DOHH2 (cell line): ENCODE data around the gene UROD.

Experiments used
- H3F3A ChIP-seq: fragments of 200-600 bp; sonication (generic), shearing (Covaris generic); 2 replicates; pipeline ENCODE4 v1.6.0; 2016; ENCODE audit warnings: antibody characterized with exemption, mild to moderate bottlenecking; ENCODE audit not compliant: control insufficient read depth, insufficient read depth
- H3K27ac ChIP-seq: fragments of 200-600 bp; sonication (generic); 2 replicates; pipeline ENCODE4 v1.5.1; 2014; ENCODE audit warnings: low read depth, mild to moderate bottlenecking, low read length, moderate library complexity
- H3K27me3 ChIP-seq: fragments of 200-600 bp; sonication (generic); 2 replicates; pipeline ENCODE4 v1.6.1; 2014; ENCODE audit warnings: mild to moderate bottlenecking, low read length, mixed read lengths; ENCODE audit not compliant: control insufficient read depth
- H3K36me3 ChIP-seq: fragments of 200-600 bp; sonication (generic); 2 replicates; pipeline ENCODE4 v1.6.1; 2014; ENCODE audit warnings: mild to moderate bottlenecking, low read length, moderate library complexity, mixed read lengths; ENCODE audit not compliant: control insufficient read depth
- H3K4me1 ChIP-seq: fragments of 200-600 bp; sonication (generic); 2 replicates; pipeline ENCODE4 v1.6.1; 2014; ENCODE audit warnings: mild to moderate bottlenecking, low read length, mixed read lengths; ENCODE audit not compliant: control insufficient read depth
- H3K4me2 ChIP-seq: fragments of 200-600 bp; sonication (generic); 2 replicates; pipeline ENCODE4 v1.6.0; 2014; ENCODE audit warnings: mild to moderate bottlenecking, low read length, moderate library complexity
- H3K4me3 ChIP-seq: fragments of 200-600 bp; sonication (generic); 2 replicates; pipeline ENCODE4 v1.5.1; 2014; ENCODE audit warnings: mild to moderate bottlenecking, low read length, mixed read lengths
- H3K79me2 ChIP-seq: fragments of 200-600 bp; sonication (generic); 2 replicates; pipeline ENCODE4 v1.6.1; 2014; ENCODE audit warnings: mild to moderate bottlenecking, low read length, mixed read lengths; ENCODE audit not compliant: control insufficient read depth
- H3K9me2 ChIP-seq: fragments of 200-600 bp; sonication (generic); replicated peaks from 2 replicates; pipeline ENCODE4 v1.6.1; 2014; ENCODE audit warnings: mild to moderate bottlenecking, low read length, mixed read lengths; ENCODE audit not compliant: control insufficient read depth
- H3K9me3 ChIP-seq: fragments of 200-600 bp; sonication (generic); 2 replicates; pipeline ENCODE4 v1.6.1; 2014; ENCODE audit warnings: antibody characterized with exemption, low read length, mixed read lengths; ENCODE audit not compliant: control insufficient read depth, insufficient read depth
- H4K20me1 ChIP-seq: fragments of 200-600 bp; sonication (generic); 2 replicates; pipeline ENCODE4 v1.6.0; 2014; ENCODE audit warnings: low read depth, mild to moderate bottlenecking, antibody characterized with exemption, low read length, moderate library complexity; ENCODE audit not compliant: control insufficient read depth, insufficient read depth
- CTCF ChIP-seq: fragments of 200-600 bp; sonication (generic); IDR thresholded peaks from one replicate; pipeline ENCODE4 v1.5.1; 2014; ENCODE audit warnings: antibody characterized with exemption, mild to moderate bottlenecking, low read depth, low read length; ENCODE audit not compliant: poor library complexity, severe bottlenecking
- EZH2phosphoT487 ChIP-seq: fragments of 200-600 bp; sonication (generic); IDR thresholded peaks from 2 replicates; pipeline ENCODE4 v1.6.1; 2017; ENCODE audit warnings: borderline replicate concordance, mild to moderate bottlenecking, antibody characterized with exemption, low read length, moderate library complexity, mixed read lengths

Gene UROD

GRCh38 chr1:45037456-45037855 lies 25.4 kb downstream of the UROD start:
- H3F3A ChIP-seq: no peaks in the 10 kb centered on the region; the same call in 1 of the 2 replicates
- H3K4me1 ChIP-seq: peaks cover 11% of the 10 kb centered on the region
- no peaks in the 10 kb centered on the region for H3K79me2 ChIP-seq
- no peaks in the 10 kb centered on the region for H3K9me3 ChIP-seq
- H3K9me2 ChIP-seq: no peaks in the 10 kb centered on the region
- H3K27me3 ChIP-seq: no peaks in the 10 kb centered on the region
- no peak for TF ChIP-seq CTCF
- TF ChIP-seq EZH2phosphoT487: no peak
- no peaks in the 10 kb centered on the region for H4K20me1 ChIP-seq
- no peak overlapping the region for H3K27ac ChIP-seq
- no peaks in the 10 kb centered on the region for H3K36me3 ChIP-seq
- H3K4me3 ChIP-seq: no peak overlapping the region
- no peak overlapping the region for H3K4me2 ChIP-seq

DNA sequence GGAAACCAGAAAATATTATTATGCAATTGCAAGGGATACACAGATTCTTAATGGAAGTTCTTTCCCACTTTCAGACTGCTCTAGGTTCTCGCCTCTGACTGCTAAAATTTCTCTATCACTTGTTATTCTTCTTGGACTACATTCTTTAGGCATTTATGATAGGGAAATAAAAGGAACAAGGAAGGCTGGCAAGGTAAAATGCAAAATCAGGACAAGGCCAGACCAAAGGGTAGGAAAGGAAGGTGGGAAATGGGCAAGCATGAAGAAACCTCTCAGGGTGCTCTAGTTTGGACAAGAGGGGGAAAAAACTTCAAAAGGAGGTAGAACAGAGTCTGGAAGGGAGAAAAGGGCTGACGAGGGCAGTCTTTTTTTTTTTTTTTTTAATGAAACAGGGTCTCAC lies 26.2 kb downstream of the UROD start:
- Histone ChIP-seq H3K79me2 (no peaks in the 10 kb centered on the region), H3K36me3 (no peaks in the 10 kb centered on the region), H4K20me1 (no peaks in the 10 kb centered on the region), H3K4me1 (peaks cover 5% of the 10 kb centered on the region), H3F3A (no peaks in the 10 kb centered on the region), H3K9me2 (no peaks in the 10 kb centered on the region), H3K9me3 (no peaks in the 10 kb centered on the region), H3K4me2 (no peak overlapping the region), H3K4me3 (no peak overlapping the region), H3K27ac (no peak overlapping the region), H3K27me3 (no peaks in the 10 kb centered on the region)
- TF ChIP-seq EZH2phosphoT487: no peak
- TF ChIP-seq CTCF: no peak

- Histone ChIP-seq H3K36me3 (no peaks in the 10 kb centered on the region), H3K79me2 (no peaks in the 10 kb centered on the region), H3K4me3 (no peak overlapping the region), H3F3A (no peaks in the 10 kb centered on the region), H3K9me3 (no peaks in the 10 kb centered on the region), H3K27me3 (no peaks in the 10 kb centered on the region), H3K9me2 (no peaks in the 10 kb centered on the region), H3K4me1 (no peaks in the 10 kb centered on the region), H3K4me2 (no peak overlapping the region), H3K27ac (no peak overlapping the region), H4K20me1 (no peaks in the 10 kb centered on the region)
- TF ChIP-seq CTCF: no peak
- no peak for TF ChIP-seq EZH2phosphoT487
Measured at GRCh38 chr1:45038661-45039364, 26.8 kb downstream of the UROD start.
